Fibroblast of the aortic adventitia (primary cell): Measurements from ENCODE around the gene DEFB125. TPM values are rescaled to one million over a fixed set of nuclear protein-coding genes. Genes with fewer than 3 reads are reported as not detected.
"Not testable (repeated sequence)": the region's sequence is repeated elsewhere in the genome, so short reads cannot be mapped to it uniquely, and the experiment has no call there.

Experiments
- DNase-seq: peaks from one replicate; pipeline ENCODE4 v3.0.0-alpha.2; 2010; ENCODE audit warnings: low read depth
- H3K4me3 ChIP-seq: 2 replicates; pipeline ENCODE4 v1.5.1; 2011; ENCODE audit warnings: low read depth, mild to moderate bottlenecking, control low read depth, low read length, moderate library complexity
- total RNA-seq: library from RNA; depleted of rRNA; stranded (reverse); fragments of >200 nt; gene quantifications from 2 replicates; pipeline ENCODE4 v1.2.3, GENCODE V29; 2012; ENCODE audit warnings: low replicate concordance
- TF ChIP-seq, protein P1 (sequence below): IDR thresholded peaks from 2 replicates; pipeline ENCODE4 v1.5.1; 2011; ENCODE audit warnings: mild to moderate bottlenecking, low read length, control low read depth, inconsistent platforms; ENCODE audit not compliant: insufficient read depth

DEFB125 gene
- total RNA-seq, 1 donor = not detected

DNA sequence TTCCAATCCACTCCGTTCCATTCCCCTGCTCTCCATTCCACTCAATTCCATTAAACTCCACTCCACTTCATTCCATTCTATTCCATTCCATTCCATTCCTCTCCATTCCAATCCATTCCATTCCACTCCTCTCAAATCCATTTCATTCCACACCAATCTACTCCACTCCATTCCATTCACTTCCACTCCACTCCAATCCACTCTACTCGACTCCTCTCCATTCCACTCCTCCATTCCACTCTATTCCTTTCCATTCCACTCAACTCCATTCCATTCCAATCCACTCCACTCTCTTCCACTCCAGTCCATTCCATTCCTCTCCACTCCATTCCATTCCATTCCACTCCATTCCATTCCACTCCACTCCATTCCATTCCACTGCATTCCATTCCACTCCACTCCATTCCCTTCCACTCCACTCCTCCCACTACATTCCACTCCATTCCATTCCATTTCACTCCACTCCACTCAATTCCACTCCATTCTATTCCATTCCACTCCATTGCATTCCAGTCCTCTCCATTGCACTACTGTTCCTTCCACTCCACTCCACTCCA is 22.6 kb upstream of the DEFB125 start:
- TF ChIP-seq, protein P1, sequence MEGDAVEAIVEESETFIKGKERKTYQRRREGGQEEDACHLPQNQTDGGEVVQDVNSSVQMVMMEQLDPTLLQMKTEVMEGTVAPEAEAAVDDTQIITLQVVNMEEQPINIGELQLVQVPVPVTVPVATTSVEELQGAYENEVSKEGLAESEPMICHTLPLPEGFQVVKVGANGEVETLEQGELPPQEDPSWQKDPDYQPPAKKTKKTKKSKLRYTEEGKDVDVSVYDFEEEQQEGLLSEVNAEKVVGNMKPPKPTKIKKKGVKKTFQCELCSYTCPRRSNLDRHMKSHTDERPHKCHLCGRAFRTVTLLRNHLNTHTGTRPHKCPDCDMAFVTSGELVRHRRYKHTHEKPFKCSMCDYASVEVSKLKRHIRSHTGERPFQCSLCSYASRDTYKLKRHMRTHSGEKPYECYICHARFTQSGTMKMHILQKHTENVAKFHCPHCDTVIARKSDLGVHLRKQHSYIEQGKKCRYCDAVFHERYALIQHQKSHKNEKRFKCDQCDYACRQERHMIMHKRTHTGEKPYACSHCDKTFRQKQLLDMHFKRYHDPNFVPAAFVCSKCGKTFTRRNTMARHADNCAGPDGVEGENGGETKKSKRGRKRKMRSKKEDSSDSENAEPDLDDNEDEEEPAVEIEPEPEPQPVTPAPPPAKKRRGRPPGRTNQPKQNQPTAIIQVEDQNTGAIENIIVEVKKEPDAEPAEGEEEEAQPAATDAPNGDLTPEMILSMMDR = no peak
- DNase-seq = no peak
- H3K4me3 ChIP-seq = no peak overlapping the region

DNA sequence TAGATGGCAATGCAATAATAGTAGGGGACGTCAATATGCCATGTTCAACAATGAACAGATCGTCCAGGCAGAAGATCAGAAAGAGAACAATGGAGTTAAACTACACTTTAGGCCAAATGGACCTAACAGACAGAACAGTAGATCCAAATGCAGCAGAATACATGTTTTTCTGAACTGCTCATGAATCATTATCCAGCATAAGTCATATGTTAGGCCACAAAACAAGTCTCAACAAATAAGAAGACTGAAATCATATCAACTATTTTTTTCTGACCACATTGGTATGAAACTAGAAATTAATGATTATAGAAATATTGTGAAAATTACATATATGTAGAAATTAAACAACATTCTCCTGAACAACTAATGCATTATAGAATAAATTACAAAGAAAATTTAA is 10.2 kb upstream of the DEFB125 start:
- TF ChIP-seq, protein P1 = no peak
- H3K4me3 ChIP-seq = no peak overlapping the region
- DNase-seq = no peak

- no peak overlapping the region for H3K4me3 ChIP-seq
- no peak for DNase-seq
- TF ChIP-seq, protein P1 = no peak
These were observed 9.1 kb upstream of the DEFB125 start for GRCh38 chr20:78338-78737.

DNA sequence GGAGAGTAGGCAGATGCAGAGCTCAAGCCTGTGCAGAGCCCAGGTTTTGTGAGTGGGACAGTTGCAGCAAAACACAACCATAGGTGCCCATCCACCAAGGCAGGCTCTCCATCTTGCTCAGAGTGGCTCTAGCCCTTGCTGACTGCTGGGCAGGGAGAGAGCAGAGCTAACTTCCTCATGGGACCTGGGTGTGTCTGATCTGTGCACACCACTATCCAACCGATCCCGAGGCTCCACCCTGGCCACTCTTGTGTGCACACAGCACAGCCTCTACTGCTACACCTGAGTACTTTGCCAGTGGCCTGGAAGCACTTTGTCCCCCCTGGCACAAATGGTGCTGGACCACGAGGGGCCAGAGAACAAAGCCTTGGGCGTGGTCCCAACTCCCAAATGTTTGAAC is 7.9 kb upstream of the DEFB125 start:
- TF ChIP-seq, protein P1 = no peak
- no peak overlapping the region for H3K4me3 ChIP-seq
- DNase-seq = no peak

GRCh38 chr20:90651-91050 is 3.2 kb downstream of the DEFB125 start:
- DNase-seq = no peak
- TF ChIP-seq, protein P1 = no peak

GRCh38 chr20:93641-94040 is 6.2 kb downstream of the DEFB125 start:
- TF ChIP-seq, protein P1 = no peak
- H3K4me3 ChIP-seq = no peak overlapping the region
- DNase-seq = no peak

More at GRCh38 chr20:90651-91050, 3.2 kb downstream of the DEFB125 start:
- H3K4me3 ChIP-seq = no peak overlapping the region

- no peak for DNase-seq
- TF ChIP-seq, protein P1 = no peak
- H3K4me3 ChIP-seq = no peak overlapping the region
These were observed 7.7 kb downstream of the DEFB125 start for GRCh38 chr20:95215-95614.

DNA sequence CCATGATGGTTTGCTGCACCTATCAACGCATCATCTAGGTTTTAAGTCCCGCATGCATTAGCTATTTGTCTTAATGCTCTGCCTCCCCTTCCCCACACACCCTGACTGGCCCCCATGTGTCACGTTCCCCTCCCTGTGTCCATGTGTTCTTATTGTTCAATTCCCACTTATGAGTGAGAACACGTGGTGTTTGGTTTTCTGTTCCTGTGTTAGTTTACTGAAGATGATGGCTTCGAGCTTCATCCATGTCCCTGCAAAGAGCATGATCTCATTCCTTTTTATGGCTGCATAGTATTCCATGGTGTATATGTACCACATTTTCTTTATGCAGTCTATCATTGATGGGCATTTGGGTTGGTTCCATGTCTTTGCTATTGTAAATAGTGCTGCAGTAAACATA is 10.2 kb downstream of the DEFB125 start:
- not testable (repeated sequence) for DNase-seq, H3K4me3 ChIP-seq
